ENCODE results near the gene HSPA1A. TPM values are rescaled to one million over a fixed set of nuclear protein-coding genes. Genes with fewer than 3 reads are reported as not detected.

The HSPA1A gene
- total RNA-seq, 2 donors from 2014 or later = 240 to 354 TPM

GRCh38 chr6:31864818-31865204 is 49.5 kb downstream of the HSPA1A start:
- no peak for DNase-seq (ENCODE audit: low spot score)
- H3K27me3 ChIP-seq (replicated peaks; ENCODE audit: insufficient read depth) = no peaks in the 10 kb centered on the region
- H3K27ac ChIP-seq = no peak overlapping the region
- H3K9me3 ChIP-seq = no peaks in the 10 kb centered on the region
- H3K4me3 ChIP-seq = no peak overlapping the region
- peaks cover 11 to 21% of the 10 kb centered on the region in 2 donors for H3K4me1 ChIP-seq (ENCODE audit: control insufficient read depth in 1 of 2, low read depth in 2 of 2)
- ATAC-seq (ENCODE audit: insufficient number of reproducible peaks, low FRiP score, low read depth) = no peak
- TF ChIP-seq CTCF (IDR thresholded peaks at IDR 0.05) = no peak
- H3K36me3 ChIP-seq = peaks cover 3% of the 10 kb centered on the region

DNA sequence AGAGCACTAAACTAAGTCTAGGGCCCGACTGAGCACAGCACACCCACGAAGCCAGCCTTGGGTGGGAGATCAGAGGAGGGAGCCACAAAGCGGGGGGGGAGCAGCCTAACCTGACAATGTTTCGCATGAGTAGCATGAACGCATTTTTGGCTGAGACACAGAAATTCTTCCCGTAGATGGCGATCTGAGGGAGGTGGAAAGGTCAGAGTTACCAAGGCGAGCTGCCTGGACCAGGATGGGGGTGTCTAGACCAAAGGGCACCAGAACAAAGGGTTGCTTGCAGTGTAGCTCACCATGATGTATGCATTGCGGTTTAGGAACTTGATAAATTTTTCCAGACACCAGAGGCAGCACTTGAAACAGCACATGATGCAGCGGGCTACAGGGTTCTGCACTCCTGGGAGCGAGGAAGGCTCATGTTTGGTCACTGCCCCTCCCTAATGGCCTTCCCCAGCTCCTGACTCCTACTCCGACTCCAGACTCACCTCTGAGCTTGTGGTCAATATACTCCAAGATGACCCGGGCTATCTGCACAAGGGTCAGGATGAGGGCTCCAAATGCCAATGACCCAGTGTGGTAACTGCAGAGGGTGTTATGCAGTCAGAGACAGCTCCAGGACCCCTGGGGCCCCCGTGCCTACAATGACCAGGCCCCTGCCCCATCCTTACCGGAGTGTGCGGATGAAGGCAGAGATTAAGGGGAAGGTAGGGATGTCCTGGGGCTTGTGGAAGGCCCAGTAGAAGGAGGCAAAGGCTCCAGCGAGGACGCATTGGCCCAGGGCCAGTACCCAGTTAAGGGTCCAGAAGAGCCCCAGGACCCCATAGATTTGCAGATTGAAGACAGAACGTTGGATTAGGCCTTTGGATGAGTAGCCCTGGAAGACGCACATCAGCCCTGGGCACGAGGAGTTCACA is 50.1 kb downstream of the HSPA1A start:
- Histone ChIP-seq H3K27me3 (replicated peaks; ENCODE audit: insufficient read depth) (no peaks in the 10 kb centered on the region), H3K9me3 (no peaks in the 10 kb centered on the region), H3K36me3 (no peaks in the 10 kb centered on the region), H3K4me1 (ENCODE audit: control insufficient read depth in 1 of 2, low read depth in 2 of 2) (peaks cover 11 to 21% of the 10 kb centered on the region in 2 donors), H3K27ac (no peak overlapping the region), H3K4me3 (no peak overlapping the region)
- no peak for ATAC-seq (ENCODE audit: insufficient number of reproducible peaks, low FRiP score, low read depth)
- no peak for DNase-seq (ENCODE audit: low spot score)
- no peak for TF ChIP-seq CTCF (IDR thresholded peaks at IDR 0.05)

Other genes starting within 250 kb of the HSPA1A start
- not detected for gene LTA, start 243.3 kb upstream of the HSPA1A start, total RNA-seq
- 1 to 10 TPM in 1 of 2 donors, under 1 TPM in 1; 0.71 to 3.2 TPM for gene TNF, start 240.0 kb upstream of the HSPA1A start, total RNA-seq
- gene LTB, start 233.1 kb upstream of the HSPA1A start, total RNA-seq = not detected
- gene LST1, start 229.3 kb upstream of the HSPA1A start, total RNA-seq = 10 to 100 TPM in 1 of 2 donors, 1 to 10 TPM in 1; 4.9 to 37.9 TPM
- not detected for gene NCR3, start 222.5 kb upstream of the HSPA1A start, total RNA-seq
- gene AIF1, start 200.3 kb upstream of the HSPA1A start, total RNA-seq = 10 to 100 TPM; 21.5 to 39.6 TPM
- 100 to 1,000 TPM in 1 of 2 donors, 10 to 100 TPM in 1; 94.2 to 130 TPM for gene PRRC2A, start 194.8 kb upstream of the HSPA1A start, total RNA-seq
- 100 to 1,000 TPM; 154 to 182 TPM for gene BAG6, start 162.9 kb upstream of the HSPA1A start, total RNA-seq
- 1 to 10 TPM in 1 of 2 donors, not detected in 1; 2.2 TPM for gene APOM, start 159.6 kb upstream of the HSPA1A start, total RNA-seq
- gene C6orf47, start 154.8 kb upstream of the HSPA1A start, total RNA-seq = 10 to 100 TPM; 23.7 to 40.1 TPM
- 10 to 100 TPM; 15.0 to 19.2 TPM for gene GPANK1, start 150.5 kb upstream of the HSPA1A start, total RNA-seq
- gene CSNK2B, start 149.5 kb upstream of the HSPA1A start, total RNA-seq = 100 to 1,000 TPM; 175 to 202 TPM
- gene LY6G5B, start 145.6 kb upstream of the HSPA1A start, total RNA-seq = 10 to 100 TPM in 1 of 2 donors, 1 to 10 TPM in 1; 9.6 to 24.3 TPM
- not detected for gene LY6G5C, start 134.5 kb upstream of the HSPA1A start, total RNA-seq
- gene ABHD16A, start 112.2 kb upstream of the HSPA1A start, total RNA-seq = 10 to 100 TPM; 49.3 to 52.8 TPM
- not detected for gene LY6G6F, start 108.7 kb upstream of the HSPA1A start, total RNA-seq
- not detected for gene LY6G6D, start 100.2 kb upstream of the HSPA1A start, total RNA-seq
- not detected for gene LY6G6C, start 93.8 kb upstream of the HSPA1A start, total RNA-seq
- not detected for gene MPIG6B, start 92.2 kb upstream of the HSPA1A start, total RNA-seq
- gene DDAH2, start 86.2 kb upstream of the HSPA1A start, total RNA-seq = 100 to 1,000 TPM; 136 TPM
- gene CLIC1, start 79.0 kb upstream of the HSPA1A start, total RNA-seq = 100 to 1,000 TPM; 222 to 251 TPM
- 10 to 100 TPM in 1 of 2 donors, 1 to 10 TPM in 1; 5.7 to 10.5 TPM for gene MSH5, start 75.5 kb upstream of the HSPA1A start, total RNA-seq
- gene SAPCD1, start 52.9 kb upstream of the HSPA1A start, total RNA-seq = 10 to 100 TPM in 1 of 2 donors, not detected in 1; 13.3 TPM
- gene VWA7, start 38.2 kb upstream of the HSPA1A start, total RNA-seq = under 1 TPM; 0.68 to 0.78 TPM
- 10 to 100 TPM; 24.8 to 46.8 TPM for gene VARS1, start 19.8 kb upstream of the HSPA1A start, total RNA-seq
- 10 to 100 TPM; 21.2 to 40.1 TPM for gene LSM2, start 8.6 kb upstream of the HSPA1A start, total RNA-seq
- 1 to 10 TPM; 1.1 to 1.2 TPM for gene HSPA1L, start 260 bp upstream of the HSPA1A start, total RNA-seq
- 100 to 1,000 TPM; 178 to 262 TPM for gene HSPA1B, start 12.2 kb downstream of the HSPA1A start, total RNA-seq
- gene NEU1, start 47.3 kb downstream of the HSPA1A start, total RNA-seq = 10 to 100 TPM; 26.0 to 35.2 TPM
- 1 to 10 TPM in 1 of 2 donors, not detected in 1; 5.8 TPM for gene SLC44A4, start 63.5 kb downstream of the HSPA1A start, total RNA-seq
- gene EHMT2, start 82.2 kb downstream of the HSPA1A start, total RNA-seq = 10 to 100 TPM; 19.5 to 33.2 TPM
- 1 to 10 TPM in 1 of 2 donors, not detected in 1; 1.6 TPM for gene ZBTB12, start 86.5 kb downstream of the HSPA1A start, total RNA-seq
- gene C2, start 112.2 kb downstream of the HSPA1A start, total RNA-seq = 10 to 100 TPM; 13.8 to 40.2 TPM
- 100 to 1,000 TPM in 1 of 2 donors, 10 to 100 TPM in 1; 55.2 to 142 TPM for gene CFB, start 130.6 kb downstream of the HSPA1A start, total RNA-seq
- 10 to 100 TPM; 62.4 to 69.3 TPM for gene NELFE, start 143.4 kb downstream of the HSPA1A start, total RNA-seq
- 10 to 100 TPM; 37.7 to 73.0 TPM for gene SKIC2, start 143.6 kb downstream of the HSPA1A start, total RNA-seq
- 10 to 100 TPM; 14.1 to 45.4 TPM for gene DXO, start 156.6 kb downstream of the HSPA1A start, total RNA-seq
- 100 to 1,000 TPM in 1 of 2 donors, 10 to 100 TPM in 1; 30.2 to 162 TPM for gene C4A, start 166.5 kb downstream of the HSPA1A start, total RNA-seq
- gene C4B, start 199.3 kb downstream of the HSPA1A start, total RNA-seq = 100 to 1,000 TPM in 1 of 2 donors, 10 to 100 TPM in 1; 44.3 to 108 TPM
- gene CYP21A2, start 222.9 kb downstream of the HSPA1A start, total RNA-seq = 1 to 10 TPM in 1 of 2 donors, not detected in 1; 2.4 TPM

Data from thoracic aorta (tissue), 2 donors.